Common myeloid progenitor, CD34-positive (primary cell): ENCODE measurements around the gene GALNT15.

Experiments
- CTCF ChIA-PET: fragments of 350-600 bp; sonication (Branson Sonifier 250); formaldehyde crosslinking; loops from one replicate; lab custom pipeline; 2021; ENCODE audit warnings: antibody characterized with exemption; lab: Charles Lee
- POLR2A ChIA-PET: fragments of 350-600 bp; sonication (Branson Sonifier 250); formaldehyde crosslinking; loops from one replicate; lab custom pipeline; 2021; ENCODE audit warnings: antibody characterized with exemption; lab: Charles Lee
- DNase-seq, 3 donors: peaks; one replicate each; pipeline versions ENCODE4 v3.0.0 to v3.0.0-alpha.2; 2013
- H3K27ac ChIP-seq, 2 experiments: 1 replicate in 1 of 2; 2 replicates in 1 of 2; pipeline ENCODE4 v1.7.0; 2013; ENCODE audit warnings: inconsistent platforms in 2 of 2, low read length in 2 of 2, mild to moderate bottlenecking in 2 of 2, low read depth in 1 of 2, moderate library complexity in 1 of 2; ENCODE audit not compliant: severe bottlenecking in 2 of 2, insufficient read depth in 1 of 2, poor library complexity in 1 of 2
- H3K27me3 ChIP-seq, 5 experiments: replicated peaks in 2 of 5; 1 replicate in 3 of 5; 2 replicates in 2 of 5; pipeline versions ENCODE4 v1.6.1 to v1.7.0; 2013; ENCODE audit warnings: low read length in 4 of 5, mild to moderate bottlenecking in 2 of 5, moderate library complexity in 2 of 5, inconsistent platforms in 1 of 5; ENCODE audit not compliant: insufficient read depth in 5 of 5, control insufficient read depth in 4 of 5
- H3K36me3 ChIP-seq, 4 experiments: 1 replicate in 2 of 4; 2 replicates in 2 of 4; pipeline versions ENCODE4 v1.6.1 to v1.7.0; 2013; ENCODE audit warnings: low read length in 3 of 4, control low read depth in 1 of 4, mild to moderate bottlenecking in 1 of 4; ENCODE audit not compliant: control insufficient read depth in 4 of 4, insufficient read depth in 4 of 4
- H3K4me1 ChIP-seq, 4 experiments: 1 replicate in 3 of 4; 2 replicates in 1 of 4; pipeline versions ENCODE4 v1.6.1 to v1.7.1; 2013; ENCODE audit warnings: low read length in 3 of 4, mild to moderate bottlenecking in 3 of 4, control low read depth in 1 of 4, inconsistent platforms in 1 of 4, moderate library complexity in 1 of 4; ENCODE audit not compliant: control insufficient read depth in 4 of 4, insufficient read depth in 4 of 4; ENCODE audit errors: control extremely low read depth in 1 of 4
- H3K4me3 ChIP-seq, 7 experiments: 1 replicate in 4 of 7; 2 replicates in 3 of 7; pipeline versions ENCODE4 v1.5.1 to v1.7.0; 2013; ENCODE audit warnings: mild to moderate bottlenecking in 7 of 7, low read length in 6 of 7, moderate library complexity in 6 of 7, inconsistent platforms in 2 of 7, low read depth in 2 of 7, control low read depth in 1 of 7; ENCODE audit not compliant: insufficient read depth in 4 of 7, control insufficient read depth in 1 of 7; ENCODE audit errors: extremely low read depth in 1 of 7
- H3K9me3 ChIP-seq, 5 experiments: 1 replicate in 4 of 5; 2 replicates in 1 of 5; pipeline versions ENCODE4 v1.6.1 to v1.7.1; 2013; ENCODE audit warnings: low read length in 4 of 5, mild to moderate bottlenecking in 2 of 5, inconsistent platforms in 1 of 5, low read depth in 1 of 5, moderate library complexity in 1 of 5; ENCODE audit not compliant: control insufficient read depth in 4 of 5, insufficient read depth in 2 of 5; ENCODE audit errors: control extremely low read depth in 1 of 5
- WGBS: methylation state at CpG from one replicate; pipeline ENCODE4 v1.1.5; 2013; ENCODE audit not compliant: insufficient coverage; 5-methylcytosine and 5-hydroxymethylcytosine counted together

The GALNT15 gene

GRCh38 chr3:16142350-16143025 is 32.0 kb upstream of the GALNT15 start:
- POLR2A ChIA-PET: no interaction called here
- CTCF ChIA-PET: no interaction called here
- 85% methylated on average over 2 of the region's 5 CpGs for WGBS

GRCh38 chr3:16143861-16144447 is 30.5 kb upstream of the GALNT15 start:
- H3K36me3 ChIP-seq: no peaks in the 10 kb centered on the region
- H3K27ac ChIP-seq: no peak overlapping the region
- peaks cover 4 to 15% (median 4%) of the 10 kb centered on the region in 5 experiments for H3K9me3 ChIP-seq
- POLR2A ChIA-PET: no interaction called here
- H3K4me3 ChIP-seq: no peak overlapping the region
- H3K4me1 ChIP-seq: peaks cover 0 to 6% (median 1%) of the 10 kb centered on the region in 4 experiments
- CTCF ChIA-PET: interaction anchor here (1.4 kb wide), 1 partner anchor 13 kb away, joined by 3 read pairs; no protein-coding TSS in a partner anchor
- no peaks in the 10 kb centered on the region for H3K27me3 ChIP-seq
- DNase-seq: no peak
- 100% methylated on average over 1 of the region's 2 CpGs for WGBS

More at GRCh38 chr3:16142350-16143025, 32.0 kb upstream of the GALNT15 start:
- no peak for DNase-seq
- no peak overlapping the region for H3K4me3 ChIP-seq
- H3K36me3 ChIP-seq: no peaks in the 10 kb centered on the region
- peaks cover 0 to 6% (median 1%) of the 10 kb centered on the region in 4 experiments for H3K4me1 ChIP-seq
- H3K27ac ChIP-seq: no peak overlapping the region
- peaks cover 4 to 15% (median 4%) of the 10 kb centered on the region in 5 experiments for H3K9me3 ChIP-seq
- no peaks in the 10 kb centered on the region for H3K27me3 ChIP-seq

GRCh38 chr3:16145176-16145575 is 29.3 kb upstream of the GALNT15 start:
- 100% methylated on average over 1 of the region's 2 CpGs for WGBS
- no peak overlapping the region for H3K4me3 ChIP-seq
- H3K4me1 ChIP-seq: peaks cover 0 to 6% (median 2%) of the 10 kb centered on the region in 4 experiments
- no peak overlapping the region for H3K27ac ChIP-seq
- H3K36me3 ChIP-seq: no peaks in the 10 kb centered on the region
- ChIA-PET POLR2A (no interaction called here), CTCF (interaction anchor here (1.4 kb wide), 1 partner anchor 15 kb away, joined by 3 read pairs; no protein-coding TSS in a partner anchor)
- no peak for DNase-seq
- H3K27me3 ChIP-seq: no peaks in the 10 kb centered on the region
- H3K9me3 ChIP-seq: peaks cover 4 to 16% (median 4%) of the 10 kb centered on the region in 5 experiments

GRCh38 chr3:16146015-16146730 is 28.3 kb upstream of the GALNT15 start:
- Histone ChIP-seq H3K27ac (no peak overlapping the region), H3K36me3 (no peaks in the 10 kb centered on the region), H3K4me3 (no peak overlapping the region), H3K9me3 (peaks cover 3 to 21% (median 4%) of the 10 kb centered on the region in 5 experiments), H3K27me3 (no peaks in the 10 kb centered on the region), H3K4me1 (peaks cover 0 to 9% (median 4%) of the 10 kb centered on the region in 4 experiments)
- DNase-seq: no peak
- CTCF ChIA-PET: no interaction called here
- POLR2A ChIA-PET: interaction anchor here (0.7 kb wide), 1 partner anchor 1641 kb away, joined by 4 read pairs; no protein-coding TSS in a partner anchor
- WGBS: 96% methylated on average over 2 of the region's 2 CpGs

- H3K36me3 ChIP-seq: no peaks in the 10 kb centered on the region
- no peaks in the 10 kb centered on the region for H3K27me3 ChIP-seq
- peak in 2 of 3 donors; percentile 35 to 64 for DNase-seq
- peaks cover 4 to 21% (median 5%) of the 10 kb centered on the region in 5 experiments for H3K9me3 ChIP-seq
- H3K4me3 ChIP-seq: no peak overlapping the region
- ChIA-PET POLR2A (no interaction called here), CTCF (interaction anchor here (1.1 kb wide), 2 partner anchors 20 to 100 kb away, joined by 3 read pairs; no protein-coding TSS in a partner anchor)
- peaks cover 0 to 16% (median 7%) of the 10 kb centered on the region in 4 experiments for H3K4me1 ChIP-seq
- no peak overlapping the region for H3K27ac ChIP-seq
- WGBS: 100% methylated on average over 1 of the region's 2 CpGs
Measured at GRCh38 chr3:16147220-16147994, 27.1 kb upstream of the GALNT15 start.

GRCh38 chr3:16148213-16148612 is 26.3 kb upstream of the GALNT15 start:
- no peak overlapping the region for H3K27ac ChIP-seq
- H3K4me3 ChIP-seq: no peak overlapping the region
- H3K27me3 ChIP-seq: no peaks in the 10 kb centered on the region
- no peaks in the 10 kb centered on the region for H3K36me3 ChIP-seq
- ChIA-PET CTCF (interaction anchor here (1.1 kb wide), 2 partner anchors 21 to 100 kb away, joined by 3 read pairs; no protein-coding TSS in a partner anchor), POLR2A (no interaction called here)
- DNase-seq: no peak
- WGBS: 97% methylated on average over 4 of the region's 6 CpGs
- H3K4me1 ChIP-seq: peaks cover 0 to 17% (median 7%) of the 10 kb centered on the region in 4 experiments
- H3K9me3 ChIP-seq: peaks cover 4 to 26% (median 5%) of the 10 kb centered on the region in 5 experiments
